Activated T-cell treated with anti-CD3 and anti-CD28 coated beads for 4 hours (primary cell): Measurements from ENCODE around the gene TRAPPC2L.
"Not testable (repeated sequence)": the region's sequence is repeated elsewhere in the genome, so short reads cannot be mapped to it uniquely, and the experiment has no call there.

Experiments used
- DNase-seq: peaks from one replicate; pipeline ENCODE4 v3.0.0-alpha.2; 2020

Gene TRAPPC2L

DNA sequence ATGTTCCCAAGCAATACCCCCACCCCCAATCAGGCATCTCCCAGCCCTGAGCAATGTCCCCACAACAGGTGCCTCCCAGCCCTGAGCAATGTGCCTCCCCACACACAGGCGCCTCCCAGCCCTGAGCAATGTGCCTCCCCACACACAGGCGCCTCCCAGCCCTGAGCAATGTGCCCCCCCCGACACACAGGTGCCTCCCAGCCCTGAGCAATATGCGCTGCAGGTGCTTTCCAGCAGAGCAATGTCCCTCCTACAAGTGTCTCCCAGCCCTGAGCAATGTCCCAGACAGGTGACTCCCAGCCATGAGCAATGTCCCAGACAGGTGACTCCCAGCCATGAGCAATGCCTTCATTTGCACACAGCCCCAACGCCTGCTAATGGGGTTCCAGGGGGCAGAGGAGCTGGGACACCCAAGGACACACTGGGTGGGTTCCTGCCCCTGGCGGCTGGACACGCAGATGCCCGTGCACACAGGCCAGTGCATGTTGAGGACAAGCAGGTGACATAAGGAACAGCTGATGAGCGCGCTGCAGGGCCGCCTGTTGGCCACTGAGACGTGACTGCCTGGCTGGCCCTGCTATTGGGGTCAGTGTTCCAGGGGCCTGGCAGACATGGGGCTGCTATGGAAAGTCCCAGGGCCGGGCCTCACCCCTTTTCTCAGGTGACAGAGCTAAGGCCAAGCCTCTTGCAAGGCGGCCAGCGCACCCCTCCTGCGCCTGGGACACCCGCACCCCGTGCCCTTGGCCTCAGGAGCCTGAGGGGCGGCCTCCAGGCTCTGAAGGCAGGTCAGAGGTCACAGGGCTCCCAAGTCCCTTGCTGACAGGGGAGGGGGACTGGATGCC is 36.4 kb downstream of the TRAPPC2L start:
- no peak for DNase-seq

DNA sequence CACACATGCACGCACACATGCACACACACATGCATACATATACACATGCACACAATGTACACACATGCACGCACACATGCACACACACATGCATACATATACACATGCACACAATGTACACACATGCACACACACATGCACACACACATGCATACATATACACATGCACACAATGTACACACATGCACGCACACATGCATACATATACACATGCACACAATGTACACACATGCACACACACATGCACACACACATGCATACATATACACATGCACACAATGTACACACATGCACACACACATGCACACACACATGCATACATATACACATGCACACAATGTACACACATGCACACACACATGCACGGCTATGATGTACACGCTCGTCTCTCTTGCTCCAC is 37.3 kb downstream of the TRAPPC2L start:
- DNase-seq, result not testable (repeated sequence)

DNA sequence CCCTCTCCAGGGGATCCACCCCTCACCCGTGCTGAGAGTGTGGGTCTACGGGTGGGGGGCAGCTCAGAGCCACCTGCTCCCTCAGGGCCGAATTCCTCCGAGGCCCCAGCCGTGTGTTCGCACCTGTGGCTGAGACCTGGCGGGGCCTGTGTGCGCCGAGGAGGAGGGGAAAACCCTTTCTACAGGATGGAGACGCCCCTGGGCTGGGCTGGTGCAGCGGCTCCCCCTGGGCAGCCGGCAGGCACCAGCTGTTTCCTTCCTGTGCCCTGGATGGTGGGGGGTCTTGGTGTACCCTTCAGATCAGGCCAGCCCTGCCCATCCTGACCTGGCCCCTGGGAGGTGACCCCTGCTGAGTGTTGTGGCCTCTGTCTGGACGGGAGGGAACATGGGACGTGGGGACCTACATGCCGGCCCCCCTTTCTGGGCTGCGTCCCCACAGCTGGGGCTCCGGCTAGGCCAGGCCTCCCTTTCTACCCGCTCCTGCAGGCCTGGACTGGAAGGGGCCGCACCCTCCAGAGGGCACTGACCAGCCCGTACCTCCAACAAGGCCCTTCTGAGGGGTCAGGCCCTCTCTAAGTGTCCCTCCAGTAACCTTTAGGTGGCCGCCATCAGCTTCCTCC is 37.9 kb downstream of the TRAPPC2L start:
- no peak for DNase-seq

DNA sequence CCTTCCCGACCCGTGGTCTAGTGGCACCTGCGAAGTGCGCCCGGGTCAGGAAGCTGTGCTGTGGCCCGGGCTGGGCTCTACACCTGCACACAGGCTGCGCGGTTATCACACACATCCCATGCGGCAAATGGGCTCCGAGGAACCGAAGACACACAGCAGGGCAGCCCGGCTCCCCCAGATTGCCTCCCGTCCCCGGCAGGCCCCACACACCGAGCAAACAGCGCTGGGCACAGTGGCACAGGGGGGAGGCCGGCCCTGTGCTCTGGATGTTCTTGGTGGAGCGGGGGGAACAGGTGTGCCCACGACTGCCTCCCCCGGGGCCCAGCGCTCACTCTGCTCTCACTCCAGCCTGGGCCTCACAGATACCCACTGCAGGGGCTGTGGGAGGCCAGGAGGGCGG is 38.4 kb downstream of the TRAPPC2L start:
- no peak for DNase-seq

DNA sequence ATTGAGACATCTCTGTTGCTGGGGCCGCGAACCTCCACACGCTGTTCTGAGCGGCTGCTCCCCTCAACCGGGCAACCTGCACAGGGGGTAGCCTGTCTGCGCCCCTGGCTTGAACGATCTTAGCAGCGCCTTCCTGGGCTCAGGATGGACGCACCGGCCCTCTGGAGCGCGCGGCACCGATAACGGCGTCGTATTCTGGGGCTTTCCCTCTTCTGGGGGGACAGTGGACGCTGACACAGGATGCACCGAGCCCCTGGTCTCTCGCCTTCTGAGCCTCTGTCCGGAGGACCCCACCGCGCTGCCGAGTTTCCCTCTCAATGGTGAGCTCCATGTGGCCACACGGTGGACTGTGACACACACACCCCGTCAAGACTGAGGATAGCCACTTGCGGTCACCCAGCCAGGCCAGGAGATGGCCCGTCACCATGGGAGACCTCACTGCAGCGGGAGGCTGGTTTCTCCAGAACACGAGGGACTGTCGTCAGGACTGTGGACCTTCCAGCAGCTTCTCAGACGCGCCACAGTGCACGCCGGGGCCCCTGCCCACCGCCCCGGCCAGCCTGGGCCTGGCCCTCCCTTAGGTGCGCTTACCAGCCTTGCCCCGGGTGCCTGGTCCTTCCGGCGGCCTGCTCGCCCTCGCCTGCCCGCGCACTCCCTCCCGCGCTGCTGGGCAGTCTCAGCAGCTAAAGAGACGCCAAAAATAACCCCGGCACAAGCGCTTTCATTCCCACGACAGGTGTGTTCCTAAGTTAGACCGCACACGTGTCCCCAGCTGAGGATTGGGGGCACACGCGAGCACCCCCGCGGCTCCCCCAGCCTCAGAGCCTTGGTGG is 39.5 kb downstream of the TRAPPC2L start:
- DNase-seq, result no peak

DNA sequence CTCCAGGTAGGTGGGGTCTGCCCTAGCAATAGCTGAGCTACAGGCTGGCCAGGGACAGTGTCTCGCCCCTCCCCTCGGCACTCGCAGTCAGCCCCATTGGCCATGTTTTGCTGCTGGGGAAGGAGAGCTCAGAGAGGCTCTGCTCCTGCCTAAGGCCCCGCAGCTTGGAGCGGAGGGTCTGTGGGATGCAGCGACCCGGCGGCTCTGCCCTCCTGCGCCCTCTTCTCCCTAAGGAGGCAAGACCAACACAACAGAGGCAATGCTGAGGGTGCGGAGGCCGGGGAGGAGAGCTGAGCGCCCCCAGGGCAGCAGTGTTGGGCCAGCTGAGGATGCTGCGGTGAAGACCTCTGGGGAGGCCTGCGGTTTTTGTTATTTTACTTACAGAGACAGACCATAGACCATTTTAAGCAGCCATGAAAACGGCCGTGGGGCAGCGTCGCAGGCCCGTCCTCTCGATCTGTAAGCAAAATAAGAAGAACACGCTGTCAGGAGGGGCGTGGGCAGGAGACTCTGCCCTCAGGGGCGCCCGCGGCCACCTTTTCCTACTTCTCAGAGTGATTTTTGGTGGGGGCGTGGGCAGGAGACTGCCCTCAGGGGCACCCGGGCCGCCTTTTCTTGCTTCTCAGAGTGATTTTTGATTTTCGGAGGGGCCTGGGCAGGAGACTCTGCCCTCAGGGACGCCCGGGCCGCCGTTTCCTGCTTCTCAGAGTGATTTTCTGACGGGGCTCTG is 40.9 kb downstream of the TRAPPC2L start:
- no peak for DNase-seq

DNA sequence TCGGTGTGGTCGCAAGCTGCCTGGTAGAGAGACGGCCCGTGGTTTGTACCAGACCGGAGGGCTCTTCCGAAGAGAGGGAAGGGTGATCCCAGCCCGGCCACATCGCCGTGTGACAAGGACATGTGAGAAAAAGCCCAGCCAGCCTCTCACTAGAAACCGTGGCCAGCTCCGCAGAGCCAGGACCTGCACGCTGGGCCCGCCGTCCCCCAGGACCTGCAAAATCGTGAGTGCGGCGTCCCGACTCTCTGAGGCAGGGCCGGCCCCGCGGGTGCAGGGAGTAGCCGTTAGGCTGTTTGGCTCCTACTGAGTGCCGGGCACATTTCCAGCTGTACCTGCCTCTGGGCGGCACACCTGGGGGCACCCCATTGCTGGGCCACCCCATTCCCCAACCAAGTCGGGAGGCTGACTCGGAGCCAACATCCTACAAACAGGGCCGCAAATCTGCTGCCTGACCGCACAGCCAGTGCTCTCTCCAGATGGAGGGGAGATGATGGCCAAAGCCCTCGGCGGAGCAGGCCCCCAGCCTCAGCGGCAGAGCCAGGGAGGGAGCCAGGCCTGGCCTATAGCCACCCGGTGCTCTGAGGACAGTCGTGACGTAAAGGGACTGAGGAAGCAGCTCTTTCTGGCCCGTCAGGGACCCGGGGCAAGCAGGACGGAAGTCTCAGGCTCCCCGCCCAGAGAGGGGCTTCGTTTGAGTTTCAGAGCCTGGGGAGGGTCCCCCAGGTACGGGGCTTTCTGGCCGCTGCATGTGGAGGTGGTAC is 43.2 kb downstream of the TRAPPC2L start:
- DNase-seq, result no peak

DNA sequence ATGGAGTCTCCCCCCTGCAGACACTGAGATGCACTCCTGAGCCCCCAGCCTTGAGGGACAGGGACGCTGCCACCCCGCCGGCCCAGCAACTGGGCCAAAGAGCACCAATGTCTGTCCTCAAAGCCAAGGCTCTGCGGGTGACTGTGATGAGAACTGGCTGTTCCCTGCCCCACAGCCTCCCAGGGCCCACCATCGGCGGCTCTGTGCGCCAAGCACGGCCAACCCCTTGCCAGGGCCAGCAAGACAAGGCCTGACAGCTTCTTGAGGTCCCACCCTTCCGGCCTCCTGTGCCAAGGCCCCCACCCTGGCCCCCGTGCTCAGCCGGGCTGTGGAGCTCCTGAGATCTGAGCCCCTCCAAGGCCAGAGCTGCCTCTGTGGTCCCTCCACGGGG is 43.7 kb downstream of the TRAPPC2L start:
- DNase-seq, result no peak

DNA sequence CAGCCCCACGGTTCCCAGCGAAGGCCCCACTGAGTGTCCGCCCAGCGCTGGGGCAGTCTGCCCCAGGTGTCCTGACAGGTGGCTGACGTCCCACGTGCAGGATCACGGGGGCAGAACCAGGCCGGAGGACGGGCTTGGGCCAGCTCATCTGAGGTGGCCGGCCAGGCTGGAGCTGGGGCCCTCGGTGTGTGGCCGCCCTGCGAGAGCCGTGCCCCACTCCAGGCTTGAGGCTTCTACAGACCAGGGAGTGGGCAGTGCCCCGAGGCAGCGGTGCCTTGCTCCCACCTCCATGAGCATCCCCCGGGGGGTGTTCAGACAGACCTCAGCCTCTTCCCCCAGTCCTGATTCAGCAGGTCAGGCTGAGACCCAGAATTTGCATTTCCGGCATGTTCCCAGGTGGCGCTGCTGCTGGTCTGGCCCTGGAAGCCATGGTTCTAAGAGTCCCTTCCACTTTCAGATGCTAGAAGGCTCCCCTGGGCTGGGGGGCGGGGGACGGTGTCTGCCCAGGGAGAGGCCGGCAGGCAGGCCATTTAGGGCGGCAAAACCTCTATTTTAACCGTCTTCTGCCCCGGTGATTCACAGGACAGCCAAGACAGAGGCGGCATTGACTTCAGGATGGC is 44.9 kb downstream of the TRAPPC2L start:
- DNase-seq, result no peak

DNA sequence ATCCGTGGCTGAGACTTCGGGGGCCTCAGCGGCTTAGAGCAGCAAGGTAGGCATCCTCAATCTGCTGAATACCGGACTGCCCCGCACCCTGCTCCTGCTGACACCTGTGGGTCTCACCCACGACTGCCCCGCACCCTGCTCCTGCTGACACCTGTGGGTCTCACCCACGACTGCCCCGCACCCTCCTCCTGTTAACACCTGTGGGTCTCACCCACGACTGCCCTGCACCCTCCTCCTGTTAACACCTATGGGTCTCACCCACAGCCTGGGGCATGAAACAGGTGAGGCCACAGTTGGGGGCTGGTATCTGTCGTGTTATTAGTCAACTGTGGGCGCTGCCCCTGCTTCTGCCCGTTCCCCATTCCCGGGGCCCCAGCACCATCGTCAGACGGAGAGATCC is 45.8 kb downstream of the TRAPPC2L start:
- DNase-seq, result no peak

DNA sequence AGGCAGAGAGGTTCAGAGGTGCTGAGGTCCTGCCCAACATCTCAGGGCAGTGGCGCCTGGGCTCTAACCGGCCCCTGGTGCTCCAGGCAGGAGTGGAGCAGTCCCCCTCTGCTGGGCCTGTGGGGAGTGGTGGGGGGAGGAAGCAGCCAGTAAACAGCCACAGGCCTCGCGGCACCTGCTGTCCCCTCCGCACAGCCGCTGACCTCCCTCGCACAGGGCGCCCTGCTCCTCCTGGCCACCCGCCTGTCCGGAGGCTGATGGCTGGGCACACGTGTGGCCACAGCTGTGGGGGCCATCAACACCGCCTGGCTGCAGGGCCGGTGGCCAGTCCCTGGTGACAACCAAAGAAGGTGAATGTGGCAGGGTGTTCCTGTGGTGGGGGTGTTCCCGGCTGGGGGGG is 46.3 kb downstream of the TRAPPC2L start:
- no peak for DNase-seq

DNA sequence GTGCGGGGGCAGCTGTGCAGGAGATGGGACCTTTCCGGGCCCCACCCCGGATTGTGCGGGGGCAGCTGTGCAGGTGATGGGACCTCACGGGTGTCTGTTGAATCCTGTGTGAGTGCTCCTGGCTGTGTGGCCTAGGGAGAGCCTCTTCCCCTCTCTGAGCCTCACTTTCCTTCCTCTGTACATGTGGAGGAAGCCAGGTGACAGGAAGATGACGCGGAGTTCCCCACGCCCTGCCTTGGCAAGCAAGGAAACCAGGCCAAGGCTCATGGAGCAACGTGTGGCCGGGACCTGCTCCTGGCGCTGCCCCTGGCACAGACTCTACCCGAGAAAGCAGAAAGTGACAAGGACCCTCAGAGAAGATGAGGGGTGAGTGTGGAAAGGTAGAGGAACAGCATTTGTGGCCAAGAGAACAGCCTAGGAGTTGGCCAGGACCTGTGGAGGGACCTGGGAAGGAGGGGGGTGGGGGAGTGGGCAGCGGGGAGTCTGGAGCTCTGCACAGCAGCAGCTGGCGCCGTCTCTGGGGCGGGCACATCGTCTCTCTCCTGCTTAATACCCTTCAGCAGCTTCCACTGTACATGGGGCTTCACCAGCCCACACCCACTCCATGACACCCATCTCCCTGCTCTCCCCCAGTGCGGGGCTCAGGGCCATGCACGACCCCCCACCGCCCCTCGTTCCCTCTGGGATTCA is 47.9 kb downstream of the TRAPPC2L start:
- no peak for DNase-seq

DNA sequence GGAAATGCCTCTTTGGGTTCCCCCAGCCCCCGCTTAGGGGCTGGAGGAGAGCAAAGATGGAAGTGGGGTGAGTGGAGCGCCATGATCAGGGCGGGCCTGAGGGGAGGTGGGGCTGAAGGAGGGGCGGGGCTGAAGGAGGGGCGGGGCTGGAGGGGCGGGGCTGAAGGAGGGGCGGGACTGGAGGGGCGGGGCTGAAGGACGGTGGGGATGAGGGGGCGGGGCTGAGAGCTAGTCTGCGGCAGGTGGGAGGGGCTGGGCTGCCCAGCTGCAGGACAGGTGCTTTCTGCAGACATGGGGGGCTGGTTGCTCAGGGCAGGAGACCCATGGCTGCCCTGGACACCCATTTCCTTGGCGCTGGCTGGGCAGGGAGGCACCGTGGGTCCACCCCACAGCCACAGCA is 48.6 kb downstream of the TRAPPC2L start:
- DNase-seq, result no peak

DNA sequence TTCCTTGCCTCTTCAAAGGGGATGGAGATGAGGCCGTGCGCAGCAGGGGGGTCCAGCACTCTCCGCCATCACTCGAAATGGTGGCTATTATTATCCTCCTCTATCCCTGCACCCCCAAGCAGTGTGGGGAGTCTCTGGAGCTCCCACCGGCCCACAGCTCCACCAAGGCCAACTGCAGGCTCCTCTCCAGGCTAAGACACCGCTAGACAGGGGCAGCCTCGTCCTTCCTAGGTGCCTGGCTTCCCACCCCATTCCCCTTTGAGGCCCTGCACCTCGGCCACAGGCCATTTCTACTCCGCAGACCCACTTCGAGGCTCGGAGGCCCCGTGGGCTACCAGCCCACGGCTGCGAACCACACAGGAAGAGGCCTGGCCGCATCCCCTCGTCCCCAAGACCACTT is 49.1 kb downstream of the TRAPPC2L start:
- DNase-seq, result no peak

DNA sequence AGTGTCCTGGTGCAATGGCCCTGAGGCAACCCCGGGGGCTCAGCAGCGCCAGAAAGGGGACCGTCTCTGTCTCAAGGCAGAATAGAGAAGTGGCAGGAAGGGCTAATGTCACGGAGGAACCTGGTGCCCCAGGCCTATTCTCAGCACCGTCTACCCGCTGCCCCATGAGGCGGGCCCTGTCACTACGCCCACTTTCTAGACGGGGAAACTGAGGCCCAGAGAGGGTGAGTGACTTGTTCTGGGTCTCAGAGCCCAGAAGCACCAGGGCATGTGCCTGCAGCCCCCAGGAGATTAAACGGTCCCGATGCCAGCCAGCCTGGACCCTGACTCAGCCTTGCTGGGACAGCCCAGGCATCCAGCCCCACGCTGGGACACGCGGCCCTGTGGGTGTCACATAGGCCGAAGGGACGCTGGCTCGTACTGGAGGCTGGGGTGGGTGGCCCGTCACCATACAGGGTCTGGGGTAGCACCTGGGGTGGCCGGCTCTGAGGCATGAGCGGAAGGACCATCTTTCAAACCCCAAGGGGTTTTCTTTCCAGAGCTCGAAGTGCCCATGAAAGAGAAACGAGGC is 49.7 kb downstream of the TRAPPC2L start:
- no peak for DNase-seq

DNA sequence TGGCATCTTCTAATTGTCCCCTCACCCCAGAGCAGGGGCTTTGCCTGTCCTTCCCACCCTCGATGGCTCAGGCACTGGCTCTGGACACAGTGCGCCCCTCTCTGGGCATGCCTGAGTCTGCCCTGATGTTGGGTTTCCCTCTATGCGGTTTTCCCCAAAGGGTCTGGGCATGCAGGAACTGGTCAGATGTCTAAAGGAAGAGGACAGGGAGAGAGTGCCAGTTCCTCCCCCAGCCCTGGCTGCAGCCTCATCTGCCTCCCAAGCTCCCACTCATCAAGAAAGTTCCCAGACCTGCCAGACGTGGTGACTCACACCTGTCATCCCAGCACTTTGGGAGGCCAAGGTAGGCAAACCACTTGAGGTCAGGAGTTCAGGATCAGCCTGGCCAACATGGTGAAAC is 50.8 kb downstream of the TRAPPC2L start:
- no peak for DNase-seq

DNA sequence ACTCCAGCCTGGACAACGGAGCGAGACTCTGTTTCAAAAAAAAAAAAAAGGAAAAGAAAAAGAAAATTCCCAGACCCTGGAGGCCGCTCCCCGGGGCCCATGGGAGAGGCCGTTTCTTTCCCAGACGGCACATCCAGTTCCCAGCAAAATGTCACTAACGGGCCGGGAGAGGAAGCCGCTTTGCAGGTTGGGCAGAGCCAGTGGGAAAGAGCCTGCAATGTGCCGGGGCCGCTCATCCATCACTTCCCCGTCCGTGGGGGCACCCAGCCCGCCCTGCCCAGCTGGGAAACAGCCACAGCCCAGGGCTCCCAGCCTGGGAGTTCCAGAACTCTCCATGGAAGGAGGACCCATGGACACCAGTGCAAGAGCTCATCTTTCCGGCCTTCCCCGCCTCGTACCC is 51.4 kb downstream of the TRAPPC2L start:
- DNase-seq, result no peak

DNA sequence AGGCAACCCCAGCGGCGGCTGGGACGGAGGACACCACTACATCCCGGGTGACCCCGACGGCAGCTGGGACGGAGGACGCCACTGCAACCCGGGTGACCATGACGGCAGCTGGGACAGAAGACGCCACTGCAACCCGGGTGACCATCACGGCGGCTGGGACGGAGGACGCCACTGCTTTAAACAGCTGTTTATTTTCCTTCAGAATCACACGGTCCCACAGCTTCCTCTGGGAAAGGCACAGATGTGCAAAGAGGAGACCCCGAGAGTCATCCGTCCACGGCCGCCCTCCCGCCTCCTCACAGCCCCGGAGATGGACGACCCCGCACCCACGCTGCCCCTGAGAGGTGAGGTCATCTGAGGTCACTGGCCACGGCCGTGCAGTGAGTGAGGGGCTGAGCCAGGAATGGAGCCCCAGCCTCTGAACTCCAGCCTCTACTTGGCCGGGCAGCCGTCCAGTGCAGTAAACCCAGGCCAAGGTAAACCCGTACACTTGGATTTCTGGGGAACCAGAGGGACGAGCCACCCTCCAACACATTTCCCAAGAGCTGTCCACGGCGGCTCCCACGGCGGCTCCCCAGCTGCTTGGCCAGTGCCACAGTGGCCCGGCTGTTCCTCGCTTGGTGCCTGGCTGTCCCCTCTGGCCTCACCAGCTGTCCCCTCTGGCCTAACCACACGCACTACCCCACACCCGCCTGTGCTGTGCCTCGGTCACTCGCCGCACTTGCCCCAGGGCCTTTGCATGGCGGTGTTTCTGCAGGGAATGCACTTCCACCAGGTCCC is 52.7 kb downstream of the TRAPPC2L start:
- DNase-seq, result no peak

DNA sequence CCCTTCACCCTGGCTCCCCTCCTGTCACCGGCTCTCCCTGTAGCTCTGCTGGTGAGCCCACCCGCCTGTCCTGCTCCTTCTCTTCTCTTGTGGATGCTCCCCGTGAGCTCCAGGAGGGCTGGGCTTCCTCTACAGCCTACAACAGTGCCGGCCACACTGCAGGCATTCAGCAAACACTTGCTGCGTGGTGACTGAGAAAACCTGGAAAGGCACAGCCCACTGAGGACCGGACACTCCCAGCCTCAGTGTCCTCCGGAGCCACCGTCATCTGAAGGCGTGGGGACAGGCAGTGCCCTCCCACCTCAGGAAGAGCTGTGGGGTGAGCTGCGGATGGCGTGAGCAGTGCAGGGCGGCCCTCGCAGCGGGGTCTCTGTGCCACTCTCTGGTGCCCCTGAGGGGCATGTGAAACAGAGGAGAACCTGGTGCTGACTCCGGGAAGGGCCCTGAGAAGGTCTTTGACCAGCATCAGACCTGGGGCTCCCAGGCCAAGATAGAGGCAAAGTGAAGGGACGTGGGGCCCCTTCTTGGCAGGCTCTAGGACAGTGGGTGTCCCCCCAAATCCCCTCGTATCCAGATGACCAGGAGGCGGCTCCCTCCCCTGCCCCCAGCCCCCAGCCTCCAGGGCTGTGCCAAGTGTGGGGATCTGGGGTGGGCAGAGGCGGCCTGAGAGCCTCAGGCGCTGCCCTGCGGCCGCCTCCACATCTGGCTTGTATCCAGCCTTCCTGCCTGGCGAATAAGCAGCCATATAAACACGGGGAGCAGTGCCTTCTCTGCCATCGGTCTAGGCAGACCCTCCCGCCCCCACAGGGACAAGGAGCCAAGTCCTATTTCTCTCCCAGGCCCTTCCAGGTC is 53.6 kb downstream of the TRAPPC2L start:
- no peak for DNase-seq
